GM18870 (cell line): ENCODE data around the gene MRPL14.
"Not testable (repeated sequence)": the region's sequence is repeated elsewhere in the genome, so short reads cannot be mapped to it uniquely, and the experiment has no call there.

Source experiments
- ATAC-seq: cut with Tn5 transposase; IDR thresholded peaks from one replicate; pipeline ENCODE4 v1.9.1; 2021; ENCODE audit warnings: moderate library complexity; ENCODE audit not compliant: unreplicated experiment

MRPL14 gene

DNA sequence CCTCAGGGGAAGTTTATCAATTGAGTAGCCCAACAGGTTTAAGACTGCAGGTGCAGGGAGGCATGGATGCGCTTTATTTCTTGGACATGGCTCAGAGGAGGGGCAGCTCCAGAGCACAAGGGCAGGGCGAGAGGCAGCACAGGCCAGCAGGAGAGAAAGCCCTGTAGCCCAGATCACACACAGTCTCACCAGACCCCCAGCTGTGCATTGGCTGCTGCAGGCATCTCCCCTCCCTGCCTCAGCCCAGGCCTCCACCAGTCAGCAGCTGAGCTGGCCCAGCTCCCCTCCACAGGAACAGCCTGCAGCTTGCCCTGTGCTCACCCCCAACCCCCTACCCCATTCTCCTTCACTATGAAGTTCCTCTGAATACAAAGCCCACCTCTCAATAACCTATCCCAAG is 24.7 kb downstream of the MRPL14 start:
- ATAC-seq = no peak

DNA sequence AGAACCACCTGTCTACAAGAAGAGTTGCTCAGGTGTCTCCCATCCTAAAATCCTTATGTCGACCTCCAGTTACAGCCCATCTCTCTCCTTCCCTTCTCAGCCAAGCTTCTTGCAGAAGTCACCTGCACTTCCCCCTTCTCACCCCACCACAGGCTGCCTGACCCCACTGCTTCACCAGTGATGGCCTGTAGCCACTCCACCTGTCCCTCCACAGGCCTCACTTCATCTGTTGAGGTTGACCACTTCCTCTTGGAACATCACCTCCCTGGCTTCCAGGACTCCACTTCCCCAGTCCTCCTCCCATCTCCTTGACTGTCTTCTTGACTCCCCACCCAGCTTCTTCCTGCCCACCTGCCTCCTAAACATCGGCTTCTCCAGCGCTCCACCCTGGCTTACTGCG is 25.4 kb downstream of the MRPL14 start:
- no peak for ATAC-seq

DNA sequence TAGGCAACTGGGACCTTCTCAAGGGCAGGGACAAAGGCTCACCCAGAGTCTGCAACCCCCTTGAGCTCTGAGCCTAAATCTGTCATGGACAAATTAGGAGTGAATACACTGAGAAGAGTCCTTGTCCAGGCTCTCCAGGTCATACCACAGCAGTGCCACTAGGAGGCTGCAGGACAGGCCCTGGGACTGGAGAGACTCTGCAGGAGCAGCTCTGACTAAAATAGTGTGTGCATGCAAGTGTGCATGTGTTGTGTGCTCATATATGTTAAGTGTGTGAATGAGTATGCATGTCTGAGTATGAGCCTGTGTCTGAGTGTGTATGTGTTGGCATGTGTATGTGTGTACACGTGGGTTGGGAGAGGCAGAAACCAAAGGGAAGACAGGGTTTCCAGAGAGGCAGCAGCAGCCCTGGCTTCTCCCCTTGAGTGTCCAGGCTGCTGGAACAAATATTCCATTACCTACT is 27.1 kb downstream of the MRPL14 start:
- ATAC-seq = no peak

DNA sequence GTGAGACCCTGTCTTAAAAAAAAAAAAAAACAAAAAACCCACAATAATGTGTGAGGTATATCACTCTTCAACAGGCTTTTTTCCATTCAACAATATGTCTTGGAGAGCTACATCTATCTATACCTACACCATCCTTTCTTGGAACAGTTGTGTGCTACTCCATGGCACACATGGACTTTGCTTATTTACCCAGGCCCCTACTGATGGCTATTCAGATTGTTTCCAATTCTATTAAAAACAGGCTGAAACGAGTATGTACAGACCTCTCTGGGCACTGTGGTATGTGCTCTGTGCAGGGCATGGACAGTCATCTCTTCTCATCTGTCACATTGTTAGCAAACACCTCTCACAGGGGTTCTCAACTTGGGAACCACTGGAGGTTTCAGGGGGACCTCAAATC is 28.1 kb downstream of the MRPL14 start:
- no peak for ATAC-seq

DNA sequence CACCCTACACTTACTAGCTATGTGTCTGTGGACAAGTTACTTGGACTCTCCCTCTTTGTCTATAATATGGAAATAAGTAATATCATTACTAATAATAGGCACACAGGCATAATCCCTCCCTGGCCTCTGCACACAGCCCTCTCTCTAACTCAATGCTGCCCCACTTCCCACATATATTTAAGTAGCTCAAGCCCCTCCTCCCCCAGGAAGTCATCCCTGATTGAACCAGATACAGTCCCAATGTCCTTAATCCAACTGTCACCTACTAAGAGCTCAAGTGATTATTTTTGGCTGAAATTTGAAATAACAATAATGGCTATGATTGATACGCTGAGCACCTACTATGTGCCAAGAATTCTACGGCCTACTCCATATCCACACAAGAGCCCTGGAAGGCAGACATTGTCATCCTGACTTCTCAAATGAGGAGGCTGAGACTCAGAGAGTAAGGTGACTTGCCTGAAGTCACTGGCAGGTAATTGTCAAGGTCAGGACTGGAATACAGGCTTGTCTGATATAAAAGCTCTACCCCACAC is 29.4 kb downstream of the MRPL14 start:
- ATAC-seq = no peak

DNA sequence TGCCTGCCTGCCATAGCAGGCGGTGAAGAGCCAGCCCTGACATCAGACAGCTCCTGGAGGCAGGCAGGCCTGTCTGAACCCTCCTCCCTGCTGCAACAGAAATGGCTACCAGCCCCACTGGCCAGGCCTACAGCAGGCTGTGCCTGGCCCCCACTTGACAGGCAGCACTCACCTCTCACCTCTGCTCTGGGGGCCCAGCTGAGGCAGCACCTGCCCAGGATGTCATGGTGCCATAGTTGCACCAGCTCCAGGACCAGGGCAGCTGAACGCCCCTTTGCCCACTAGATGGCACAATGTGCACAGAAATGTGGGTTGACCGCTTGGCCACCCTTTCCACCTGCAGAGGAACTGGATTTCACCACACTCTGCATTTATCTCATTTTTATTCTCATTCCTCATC is 30.6 kb downstream of the MRPL14 start:
- no peak for ATAC-seq

DNA sequence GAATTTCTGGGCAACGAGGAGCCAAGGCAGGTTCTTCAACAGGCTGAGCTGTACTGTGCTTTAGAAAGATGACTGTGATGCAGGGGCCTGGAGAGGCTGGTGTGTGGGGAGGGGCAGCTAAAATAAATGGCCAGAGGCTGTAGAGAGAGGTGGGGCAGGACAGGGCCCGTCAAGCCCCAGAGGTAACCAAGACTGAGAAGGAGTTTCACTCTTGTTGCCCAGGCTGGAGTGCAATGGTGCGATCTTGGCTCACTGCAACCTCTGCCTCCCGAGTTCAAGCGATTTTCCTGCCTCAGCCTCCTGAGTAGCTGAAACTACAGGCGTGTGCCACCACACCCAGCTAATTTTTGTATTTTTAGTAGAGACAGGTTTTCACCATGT is 32.0 kb downstream of the MRPL14 start:
- not testable (repeated sequence) for ATAC-seq

DNA sequence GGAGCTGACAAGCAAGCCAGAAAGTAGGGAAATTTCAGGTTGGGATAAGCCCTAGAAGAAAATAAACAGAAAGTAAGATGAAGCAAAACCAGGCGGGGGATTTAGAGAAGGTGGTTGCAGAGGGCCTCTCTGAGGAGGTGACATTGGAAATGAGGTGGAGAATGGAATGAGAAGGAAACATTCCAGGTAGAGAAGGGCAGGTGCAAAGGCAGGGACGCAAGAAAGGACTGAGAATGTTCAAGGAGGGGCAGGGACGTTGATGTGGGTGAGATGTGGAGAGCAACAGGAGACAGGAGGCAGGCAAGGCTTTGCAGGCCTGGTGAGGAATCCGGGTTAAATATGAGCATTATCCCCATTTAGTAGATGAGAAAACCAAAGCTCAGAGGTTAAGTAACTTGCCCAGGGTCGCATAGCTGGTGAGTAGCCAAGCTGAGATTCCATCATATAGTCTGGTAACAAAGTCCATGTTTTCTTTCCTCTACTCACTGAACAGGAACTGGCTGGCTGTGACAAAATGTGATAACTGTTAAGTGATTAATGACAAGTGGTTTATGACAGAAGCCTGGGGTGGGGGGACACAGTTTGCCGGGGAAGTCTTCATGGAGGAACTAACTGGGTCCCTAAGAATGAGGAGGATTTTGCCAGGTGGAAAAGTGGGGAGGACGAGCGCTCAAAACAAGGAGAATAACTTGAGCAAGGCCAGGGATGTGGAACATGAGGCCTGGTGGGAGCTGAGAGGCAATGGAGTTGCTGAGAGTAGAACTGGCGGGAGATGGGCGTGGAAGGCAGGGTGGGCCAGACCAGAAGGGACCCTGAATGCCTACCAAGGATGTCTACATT is 32.6 kb downstream of the MRPL14 start:
- ATAC-seq = no peak

DNA sequence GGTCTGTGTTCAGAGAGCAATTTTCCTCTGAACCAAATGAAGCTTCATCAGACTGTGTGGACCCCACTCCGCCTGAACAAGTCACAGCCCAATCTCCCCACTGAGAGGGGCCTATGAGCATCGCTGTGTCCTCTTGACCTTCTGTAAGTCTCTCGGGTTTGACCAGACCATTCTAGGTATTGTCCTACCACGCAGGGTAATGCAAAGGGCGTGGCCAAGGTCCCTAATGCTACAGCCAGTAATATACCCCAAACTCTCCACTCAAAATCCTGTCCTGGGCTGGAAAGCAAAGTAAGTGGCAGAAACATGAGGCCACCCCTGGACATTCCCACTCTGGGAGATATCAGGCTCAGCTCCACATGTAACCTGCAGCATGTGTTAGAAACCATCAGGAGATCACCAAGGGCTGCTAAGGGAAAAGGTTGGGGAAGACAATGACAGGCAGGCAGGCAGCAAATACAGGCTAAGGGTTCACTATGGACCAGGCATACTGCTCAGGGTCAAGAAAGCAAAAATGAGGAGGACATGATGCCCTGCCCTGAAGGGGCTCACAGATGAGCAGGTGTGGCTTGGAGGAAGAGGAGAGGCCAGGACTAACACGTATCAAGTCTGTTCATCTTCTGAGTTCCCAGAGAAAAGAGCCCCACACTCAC is 33.4 kb downstream of the MRPL14 start:
- no peak for ATAC-seq

DNA sequence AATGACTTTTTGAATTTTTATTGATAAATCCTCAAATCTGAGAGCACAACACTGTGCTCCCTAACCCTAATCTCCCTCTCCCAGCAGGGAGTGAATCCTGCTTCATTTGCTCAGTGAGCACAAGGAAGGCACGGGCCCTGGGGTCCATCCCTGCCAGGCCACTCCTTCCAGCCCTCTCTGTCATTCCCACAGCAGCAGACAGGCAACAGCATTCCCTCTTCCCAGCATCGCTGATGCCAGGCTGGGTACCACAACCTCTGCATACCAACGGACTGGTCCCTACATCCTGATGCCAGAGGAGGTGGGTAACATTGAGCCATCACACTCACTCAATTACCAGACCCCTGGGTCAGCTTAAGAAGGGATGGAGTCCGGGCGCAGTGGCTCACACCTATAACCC is 34.2 kb downstream of the MRPL14 start:
- no peak for ATAC-seq

DNA sequence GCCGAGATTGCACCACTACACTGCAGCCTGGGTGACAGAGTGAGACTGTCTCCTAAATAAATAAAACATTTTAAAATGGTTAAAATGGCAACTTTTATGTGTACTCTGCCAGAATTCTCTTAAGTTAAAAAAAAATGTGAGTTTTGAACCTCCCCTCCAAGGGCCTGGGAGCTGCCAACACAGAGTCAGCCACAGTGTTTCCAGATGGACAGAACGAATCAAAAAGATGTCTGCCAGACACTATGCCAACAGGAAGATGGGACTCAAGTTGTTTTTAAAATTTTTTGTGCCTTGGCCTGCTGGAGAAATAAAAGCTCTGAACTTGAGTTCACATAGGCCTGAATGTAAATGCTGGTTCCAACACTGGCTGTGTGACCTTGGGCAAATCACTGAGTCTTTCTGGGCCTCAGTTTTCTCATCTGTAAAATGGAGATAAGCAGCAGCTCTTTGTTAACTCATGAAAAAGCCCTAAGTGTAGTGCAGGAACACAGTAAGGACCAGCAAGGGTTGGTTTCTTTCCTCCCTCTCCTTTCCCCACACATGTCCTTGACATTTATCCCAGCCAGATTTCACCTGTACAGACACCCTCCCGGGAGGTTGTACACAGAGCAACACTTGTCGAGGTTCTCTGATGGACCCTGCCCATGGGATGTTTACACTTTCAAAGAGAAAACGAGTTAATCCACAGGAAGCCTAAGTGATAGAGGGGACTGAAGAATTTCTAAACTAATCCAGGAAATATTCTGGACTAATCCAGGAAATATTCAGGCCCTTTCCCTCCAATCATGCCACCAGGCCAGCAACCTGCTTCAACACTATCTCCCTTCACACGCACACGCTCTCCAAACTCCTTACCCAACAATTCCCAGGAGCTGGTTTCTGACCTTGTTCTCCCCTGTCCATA is 35.0 kb downstream of the MRPL14 start:
- no peak for ATAC-seq

DNA sequence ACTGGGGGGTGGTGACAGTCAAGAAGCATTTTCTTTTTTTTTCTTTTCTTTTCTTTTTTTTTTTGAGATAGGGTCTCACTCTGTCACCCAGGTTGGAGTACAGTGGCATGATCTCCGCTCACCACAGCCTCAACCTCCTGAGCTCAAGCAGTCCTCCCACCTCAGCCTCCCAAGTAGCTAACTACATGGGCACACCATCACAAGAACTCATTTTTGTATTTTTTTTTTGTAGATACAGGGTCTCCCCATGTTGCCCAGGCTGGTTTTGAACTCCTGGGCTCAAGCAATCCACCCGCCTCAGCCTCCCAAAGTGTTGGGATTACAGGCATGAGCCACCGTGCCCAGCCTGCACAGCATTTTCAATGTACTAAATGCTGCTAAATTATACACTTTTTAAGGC is 35.9 kb downstream of the MRPL14 start:
- ATAC-seq = not testable (repeated sequence)

DNA sequence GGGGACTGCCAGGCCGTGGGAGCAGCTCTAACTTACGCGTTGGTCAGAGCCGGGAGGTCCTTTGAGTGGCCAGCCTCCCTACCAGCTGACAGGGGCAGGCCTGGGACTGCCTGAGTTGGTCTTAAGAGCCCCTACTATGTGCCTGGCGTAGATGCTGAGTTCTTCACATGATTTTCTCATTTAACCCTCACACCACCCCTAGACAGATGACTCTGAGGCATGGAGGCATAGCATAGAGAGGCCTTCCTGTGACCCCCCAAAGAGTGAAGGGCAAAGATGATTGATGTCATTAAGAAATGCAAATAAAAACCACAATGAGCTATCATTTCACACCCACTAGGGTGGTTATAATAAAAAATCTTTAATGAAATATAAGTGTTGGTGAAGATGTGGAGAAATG is 36.8 kb downstream of the MRPL14 start:
- no peak for ATAC-seq

DNA sequence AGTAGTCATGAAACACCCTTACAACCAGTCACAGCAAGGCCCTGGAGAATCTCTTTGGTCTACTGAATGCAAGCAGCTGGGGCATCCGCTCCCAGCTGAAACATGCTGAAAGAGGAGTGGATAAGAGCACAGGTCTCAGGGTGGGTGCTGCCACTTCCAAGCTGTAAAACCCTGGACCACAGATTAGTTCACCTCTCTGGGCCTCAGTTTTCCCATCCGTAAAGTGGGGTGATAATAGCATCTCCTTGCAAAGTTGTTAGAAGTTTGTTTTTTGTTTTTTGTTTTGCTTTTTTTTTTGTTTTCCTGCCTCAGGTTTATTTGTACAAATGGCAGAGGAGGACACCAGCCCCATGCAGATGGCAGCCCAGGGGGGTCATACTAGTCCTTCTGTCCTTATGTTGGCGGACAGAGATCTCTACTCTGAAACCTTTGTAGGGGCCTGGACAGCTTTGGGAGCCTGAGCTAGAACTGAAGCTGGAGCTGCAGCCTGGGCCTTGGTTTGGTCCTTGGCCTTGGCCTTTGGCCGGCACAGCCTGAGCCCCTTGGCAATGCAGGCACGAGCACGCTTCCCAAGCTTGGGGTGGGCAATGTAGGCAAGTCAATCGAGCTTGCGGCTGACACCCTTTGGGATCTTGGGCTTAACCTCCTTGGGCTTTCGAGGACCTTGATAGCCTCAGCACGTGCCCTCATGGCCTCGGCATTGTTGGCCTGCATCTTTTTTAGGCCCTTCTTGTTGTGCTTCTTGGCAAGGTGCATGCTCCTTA is 38.2 kb downstream of the MRPL14 start:
- no peak for ATAC-seq

DNA sequence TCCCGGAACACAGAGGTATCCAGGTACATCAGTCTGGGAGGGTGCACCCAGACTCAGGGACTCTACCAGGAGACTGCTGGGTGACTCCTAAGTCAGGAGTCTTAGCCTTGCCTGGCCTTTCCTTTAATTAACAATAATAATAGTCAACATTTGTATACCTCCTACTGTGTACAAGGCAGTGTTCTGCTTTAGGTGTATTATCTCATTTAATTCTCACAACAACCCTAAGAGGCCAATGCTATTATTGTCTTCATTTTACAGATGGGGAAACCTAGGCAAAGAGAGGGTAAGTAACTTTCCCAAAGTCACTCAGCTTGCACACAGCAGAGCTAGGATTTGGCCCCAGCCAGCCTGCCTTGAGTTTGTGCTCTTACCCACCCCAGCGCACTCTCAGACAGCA is 39.6 kb downstream of the MRPL14 start:
- no peak for ATAC-seq

DNA sequence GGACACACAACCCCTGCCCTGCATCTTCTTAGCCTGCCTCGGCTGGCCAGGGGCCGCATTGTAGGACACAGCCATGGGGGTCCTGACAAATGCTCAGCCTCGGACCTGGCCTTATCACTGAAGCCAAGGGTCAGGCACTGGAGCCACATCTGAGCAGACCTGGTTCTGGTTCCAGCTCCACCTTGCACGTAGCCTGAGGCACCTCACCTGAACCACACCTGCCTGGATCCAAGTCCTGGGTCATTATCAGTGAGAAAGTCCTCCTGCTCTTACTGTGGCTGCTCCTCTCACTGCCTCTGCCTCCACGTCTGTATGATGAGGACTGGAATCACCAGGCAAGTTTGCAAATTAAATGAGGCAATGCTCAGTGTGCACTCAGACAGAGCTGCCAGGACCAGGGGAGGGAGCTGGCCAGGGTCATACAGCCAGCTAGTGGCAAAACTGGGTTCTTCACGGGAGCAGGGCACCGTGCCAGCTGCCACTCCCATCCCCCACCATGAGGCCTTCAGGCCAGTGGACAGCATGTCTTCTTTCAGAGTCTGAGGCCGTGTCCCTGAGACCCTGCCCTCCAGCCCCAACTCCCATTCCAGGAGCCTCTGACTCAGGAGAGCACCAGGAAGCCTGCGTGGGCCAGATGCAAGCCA is 40.2 kb downstream of the MRPL14 start:
- ATAC-seq = no peak

DNA sequence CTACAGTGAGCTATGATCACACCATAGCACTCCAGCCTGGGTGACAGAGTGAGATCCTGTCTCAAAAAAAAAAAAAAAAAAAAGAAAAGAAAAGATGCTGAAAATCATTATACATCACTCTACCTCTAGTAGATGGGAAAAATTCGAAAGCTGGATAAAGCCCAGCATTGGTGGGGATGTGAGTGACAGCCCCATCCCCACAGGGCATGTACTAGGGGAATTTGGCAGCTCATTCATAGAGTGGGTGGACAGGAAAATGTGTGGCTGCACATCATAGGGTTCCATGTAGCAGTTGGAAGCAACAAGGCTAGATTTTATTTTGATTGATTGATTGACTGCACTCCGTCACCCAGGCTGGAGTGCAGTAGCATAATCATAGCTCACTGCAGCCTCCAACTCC is 42.0 kb downstream of the MRPL14 start:
- no peak for ATAC-seq

DNA sequence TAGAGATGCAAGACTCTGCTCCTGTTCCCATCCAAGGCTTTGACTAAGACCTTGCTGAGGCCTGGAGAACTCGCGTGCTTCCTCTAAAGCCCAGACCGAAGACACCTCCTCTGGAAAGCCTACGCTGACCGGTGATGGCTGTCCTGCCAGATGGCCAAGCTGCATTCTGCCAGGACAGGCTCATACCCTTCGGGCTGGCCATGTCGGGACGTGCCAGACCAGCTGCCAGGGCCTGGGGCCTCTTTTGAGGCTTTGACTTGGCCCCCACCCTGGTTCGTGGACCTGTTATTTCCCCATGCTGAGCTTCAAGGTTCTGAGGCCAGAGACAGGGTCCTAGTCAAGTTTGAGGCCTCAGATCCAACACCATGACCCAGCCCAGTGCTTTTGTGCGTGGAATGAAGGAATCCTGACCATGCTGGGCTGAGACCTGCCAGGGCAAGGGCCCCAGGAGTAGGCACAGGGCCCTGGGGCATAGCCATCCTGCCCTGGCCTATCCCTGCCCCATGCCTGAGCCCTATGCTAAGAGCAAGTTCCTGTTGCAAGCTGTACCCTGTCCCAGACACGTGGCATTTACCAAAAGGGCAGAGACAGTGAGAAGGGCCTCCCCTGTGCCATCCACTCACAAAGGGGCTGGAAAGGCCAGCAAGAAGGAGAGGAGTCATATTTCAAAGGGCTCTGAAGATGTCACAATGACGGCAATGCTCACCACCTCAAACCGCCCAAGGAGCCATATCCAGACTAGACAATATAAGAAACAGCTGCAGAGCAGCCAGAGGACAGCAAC is 42.8 kb downstream of the MRPL14 start:
- ATAC-seq = no peak

DNA sequence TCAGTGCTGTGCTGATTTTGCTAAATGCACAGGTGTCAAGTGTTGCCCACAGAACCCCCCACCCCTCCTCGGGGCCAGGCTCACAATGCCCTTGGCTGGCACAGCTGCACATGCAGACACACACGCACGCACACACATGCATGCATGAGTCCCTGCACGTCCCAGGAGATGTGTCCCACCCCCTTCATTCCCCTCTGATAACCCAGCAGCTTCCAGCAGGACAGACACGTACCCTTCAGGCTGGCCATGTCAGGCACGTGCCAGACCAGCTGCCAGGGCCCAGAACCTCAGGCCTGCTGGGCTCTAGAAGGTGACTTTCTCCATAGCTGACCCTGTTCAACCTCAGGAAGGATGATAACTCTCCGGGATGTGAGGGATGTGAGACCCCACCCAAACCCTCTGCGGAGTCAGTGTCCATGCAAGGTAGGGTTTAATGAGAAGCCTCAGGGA is 44.4 kb downstream of the MRPL14 start:
- ATAC-seq = no peak
